ENCODE measurements around the gene GLI1. TPM values are rescaled to one million over a fixed set of nuclear protein-coding genes. Genes with fewer than 3 reads are reported as not detected.

GLI1 gene
- polyA plus RNA-seq, 2 of the 4 experiments (the other 2 are of a cell fraction): 13.1 to 27.3 TPM

GRCh38 chr12:57518176-57518919 lies 58.8 kb downstream of the GLI1 start:
- peak overlapping the region; percentile 85 for H3K4me3 ChIP-seq
- DNase-seq (ENCODE audit: low read depth in 1 of 2, low spot score in 1 of 2) (no peak), FAIRE-seq (no peak), ATAC-seq (no peak)
- H3K4me1 ChIP-seq: peaks cover 42% of the 10 kb centered on the region
- POLR2A ChIA-PET: no interaction called here
- no peak for TF ChIP-seq KDM1A (IDR thresholded peaks at IDR 0.05; ENCODE audit: low read depth)
- TF ChIP-seq JUN (IDR thresholded peaks at IDR 0.05): 0 out of 5 replicates have a peak, but pooled peaks of 1 of the 2 experiments have one; percentile 16
- TF ChIP-seq CHD4 (IDR thresholded peaks at IDR 0.05; ENCODE audit: borderline replicate concordance): no peak
- 0 out of 4 replicates have a peak, but pooled peaks of 1 of the 2 experiments have one; percentile 21 for TF ChIP-seq CEBPB (IDR thresholded peaks at IDR 0.05)
- TF ChIP-seq FOSL2 (IDR thresholded peaks at IDR 0.05): no peak
- TF ChIP-seq FOSL2 (CRISPR knock-in tag; IDR thresholded peaks at IDR 0.05): no peak
- peak overlapping the region; percentile 91 for H3K4me2 ChIP-seq
- no peaks in the 10 kb centered on the region for H3K9me3 ChIP-seq
- H3K27ac ChIP-seq: peak overlapping the region in 1 of 2 experiments; percentile 95; a peak in 3 of 6 replicates
- 89% methylated on average over 8 of the region's 8 CpGs for WGBS (ENCODE audit: missing lambda C conversion rate)
- CTCF ChIA-PET: interaction anchor here (0.7 to 1.1 kb wide), 2 partner anchors 19 to 275 kb away, joined by 3 read pairs; no protein-coding TSS in a partner anchor

- H3K4me1 ChIP-seq: peaks cover 50% of the 10 kb centered on the region
- peak overlapping the region; percentile 91 for H3K4me2 ChIP-seq
- TF ChIP-seq HMGXB4 (CRISPR knock-in tag; IDR thresholded peaks at IDR 0.05; ENCODE audit: borderline replicate concordance) (0 out of 2 replicates have a peak, but pooled peaks have one; percentile 1), USF2 (IDR thresholded peaks at IDR 0.05) (no peak), RCOR1 (IDR thresholded peaks at IDR 0.05; ENCODE audit: low read depth, low read length) (no peak)
- DNase-seq (ENCODE audit: low read depth in 1 of 2, low spot score in 1 of 2) (peak; percentile 26 to 51), FAIRE-seq (no peak), ATAC-seq (peak in 1 of 2 experiments; percentile 11; a peak in 4 of 6 replicates)
- WGBS (ENCODE audit: missing lambda C conversion rate): 31% methylated on average over 7 of the region's 7 CpGs
- no peaks in the 10 kb centered on the region for H3K9me3 ChIP-seq
- POLR2A ChIA-PET: interaction anchor here (0.8 to 1.7 kb wide), 2 partner anchors 8 to 60 kb away, joined by 5 read pairs; partner anchors contain the start of gene GLI1
- CTCF ChIA-PET: interaction anchor here (1.0 to 2.1 kb wide), 2 partner anchors 27 to 60 kb away, joined by 4 to 5 read pairs; partner anchors contain the start of gene DCTN2
- peak overlapping the region; percentile 85 for H3K4me3 ChIP-seq
- H3K27ac ChIP-seq: peak overlapping the region; percentile 95 to 98
Measured at GRCh38 chr12:57518920-57519795, 59.6 kb downstream of the GLI1 start.

DNA sequence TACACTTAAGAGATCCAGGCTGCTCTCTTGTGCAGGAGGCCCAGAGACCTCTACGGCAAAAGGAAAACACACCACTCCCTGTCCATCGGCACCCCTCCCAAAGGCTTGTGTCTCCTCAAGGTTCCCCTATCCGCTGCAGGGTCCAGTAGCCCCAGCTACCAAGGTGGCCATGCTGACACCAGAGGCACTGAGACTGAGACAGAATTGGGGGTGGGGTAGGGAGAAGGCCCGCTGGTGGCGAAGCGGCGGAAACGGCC lies 60.1 kb downstream of the GLI1 start:
- DNase-seq (ENCODE audit: low read depth in 1 of 2, low spot score in 1 of 2) (peak in 1 of 2 experiments; percentile 48), FAIRE-seq (no peak)
- WGBS (ENCODE audit: missing lambda C conversion rate): 9% methylated on average over 8 of the region's 8 CpGs

More for the DNA sequence above, 60.1 kb downstream of the GLI1 start:
- CTCF ChIA-PET: interaction anchor here (1.0 to 2.1 kb wide), 2 partner anchors 26 to 61 kb away, joined by 4 to 5 read pairs; partner anchors contain the start of gene DCTN2
- peak overlapping the region; percentile 91 for H3K4me2 ChIP-seq
- H3K4me1 ChIP-seq: peaks cover 56% of the 10 kb centered on the region
- H3K4me3 ChIP-seq: peak overlapping the region; percentile 85
- TF ChIP-seq TFCP2L1 (CRISPR knock-in tag; IDR thresholded peaks at IDR 0.05) (peak; percentile 82), HOXA7 (CRISPR knock-in tag; IDR thresholded peaks at IDR 0.05) (peak; percentile 78; the same call in 1 of the 2 replicates), EHF (CRISPR knock-in tag; IDR thresholded peaks at IDR 0.05) (no peak), CHD4 (IDR thresholded peaks at IDR 0.05; ENCODE audit: borderline replicate concordance) (no peak), HOXB5 (CRISPR knock-in tag; IDR thresholded peaks at IDR 0.05) (0 out of 2 replicates have a peak, but pooled peaks have one; percentile 18)
- ATAC-seq: peak in 1 of 2 experiments; percentile 8; a peak in 1 of 6 replicates
- POLR2A ChIA-PET: interaction anchor here (0.8 to 1.7 kb wide), 3 partner anchors 7 to 61 kb away, joined by 3 to 5 read pairs (median 5); partner anchors contain the start of gene GLI1
- peak overlapping the region; percentile 95 to 98 for H3K27ac ChIP-seq
- no peaks in the 10 kb centered on the region for H3K9me3 ChIP-seq
